Calu3 (cell line): ENCODE data around the gene STX8. TPM values are rescaled to one million over a fixed set of nuclear protein-coding genes. Genes with fewer than 3 reads are reported as not detected.

ENCODE experiments used
- BruUV-seq: library from RNA; stranded (reverse); fragments of 400-500 nt; replicated peaks from 2 replicates; lab custom pipeline; 2021; lab: Mats Ljungman, UMichigan
- CTCF ChIA-PET: fragments of 300-600 bp; sonication (Branson Sonifier 250); formaldehyde crosslinking; loops from one replicate; lab custom pipeline; 2022; ENCODE audit warnings: antibody characterized with exemption; lab: Charles Lee
- DNase-seq: peaks from one replicate; pipeline ENCODE4 v3.0.0; 2022
- H3K27ac Mint-ChIP-seq: one replicate; pipeline ENCODE4 v1.8.0; 2022; ENCODE audit warnings: mixed read lengths; ENCODE audit not compliant: unreplicated experiment
- H3K27me3 Mint-ChIP-seq: one replicate; pipeline ENCODE4 v1.8.0; 2022; ENCODE audit warnings: mixed read lengths; ENCODE audit not compliant: unreplicated experiment
- H3K36me3 Mint-ChIP-seq: one replicate; pipeline ENCODE4 v1.8.0; 2022; ENCODE audit warnings: mild to moderate bottlenecking, moderate library complexity, mixed read lengths; ENCODE audit not compliant: insufficient read depth, unreplicated experiment
- H3K4me1 Mint-ChIP-seq: one replicate; pipeline ENCODE4 v1.8.0; 2022; ENCODE audit warnings: mild to moderate bottlenecking, low read depth, mixed read lengths; ENCODE audit not compliant: unreplicated experiment
- H3K4me3 Mint-ChIP-seq: one replicate; pipeline ENCODE4 v1.8.0; 2022; ENCODE audit warnings: mild to moderate bottlenecking, low read depth, moderate library complexity, mixed read lengths; ENCODE audit not compliant: unreplicated experiment
- H3K9me3 Mint-ChIP-seq: one replicate; pipeline ENCODE4 v1.8.0; 2022; ENCODE audit warnings: low read depth, mixed read lengths; ENCODE audit not compliant: unreplicated experiment
- CTCF ChIP-seq: fragments of 200-600 bp; IDR thresholded peaks from one replicate; pipeline ENCODE4 v1.8.0; 2022; ENCODE audit warnings: antibody characterized with exemption; ENCODE audit not compliant: unreplicated experiment
- intact Hi-C: fragments of 100-400 bp; cut with micrococcal nuclease; formaldehyde crosslinking; loops from one replicate; pipeline ENCODE4 v1.10.0; 2022; ENCODE audit not compliant: unreplicated experiment
- total RNA-seq: library from RNA; stranded (reverse); gene quantifications from 2 replicates; pipeline ENCODE4 v1.2.3, GENCODE V29; 2022

STX8 gene
- total RNA-seq, 1 experiment from 2014 or later: 32.4 TPM

GRCh38 chr17:9499041-9499440, 76.6 kb downstream of the STX8 start:
- H3K27me3 Mint-ChIP-seq: no peaks in the 10 kb centered on the region

GRCh38 chr17:9498490-9498889, 77.1 kb downstream of the STX8 start:
- Mint-ChIP-seq H3K4me1 (no peaks in the 10 kb centered on the region), H3K27me3 (no peaks in the 10 kb centered on the region), H3K4me3 (no peak overlapping the region), H3K36me3 (no peaks in the 10 kb centered on the region), H3K27ac (no peak overlapping the region), H3K9me3 (no peaks in the 10 kb centered on the region)
- intact Hi-C loops: no loop called here
- no peak for DNase-seq
- BruUV-seq: no TSS peak
- no peak for TF ChIP-seq CTCF
- CTCF ChIA-PET: no interaction called here

More at GRCh38 chr17:9499041-9499440, 76.6 kb downstream of the STX8 start:
- intact Hi-C loops: no loop called here
- no peak overlapping the region for H3K4me3 Mint-ChIP-seq
- H3K4me1 Mint-ChIP-seq: no peaks in the 10 kb centered on the region
- no peak for DNase-seq
- no peaks in the 10 kb centered on the region for H3K36me3 Mint-ChIP-seq
- TF ChIP-seq CTCF: no peak
- no peak overlapping the region for H3K27ac Mint-ChIP-seq
- no peaks in the 10 kb centered on the region for H3K9me3 Mint-ChIP-seq
- no TSS peak for BruUV-seq
- CTCF ChIA-PET: no interaction called here

GRCh38 chr17:9488556-9488955, 87.1 kb downstream of the STX8 start:
- no peak for TF ChIP-seq CTCF
- Mint-ChIP-seq H3K27me3 (no peaks in the 10 kb centered on the region), H3K4me1 (no peaks in the 10 kb centered on the region), H3K27ac (no peak overlapping the region), H3K4me3 (no peak overlapping the region), H3K9me3 (no peaks in the 10 kb centered on the region), H3K36me3 (no peaks in the 10 kb centered on the region)
- CTCF ChIA-PET: no interaction called here
- no TSS peak for BruUV-seq
- no peak for DNase-seq
- intact Hi-C loops: no loop called here

GRCh38 chr17:9487406-9487805, 88.2 kb downstream of the STX8 start:
- no peaks in the 10 kb centered on the region for H3K36me3 Mint-ChIP-seq
- no peak overlapping the region for H3K27ac Mint-ChIP-seq
- no peak overlapping the region for H3K4me3 Mint-ChIP-seq
- no TSS peak for BruUV-seq
- H3K27me3 Mint-ChIP-seq: no peaks in the 10 kb centered on the region
- no peak for TF ChIP-seq CTCF
- no peak for DNase-seq
- no peaks in the 10 kb centered on the region for H3K9me3 Mint-ChIP-seq
- no peaks in the 10 kb centered on the region for H3K4me1 Mint-ChIP-seq
- CTCF ChIA-PET: no interaction called here
- intact Hi-C loops: no loop called here
